ENCODE results near the gene S100G.

- no peak for TF ChIP-seq CTCF (IDR thresholded peaks at IDR 0.05)
- no peak for TF ChIP-seq POLR2A (IDR thresholded peaks at IDR 0.05)
Observed at GRCh38 chrX:16664626-16665025, 14.7 kb downstream of the S100G start.

All from body of pancreas (tissue), 4 donors.